ENCODE data around the gene IFNA6. TPM values are rescaled to one million over a fixed set of nuclear protein-coding genes. Genes with fewer than 3 reads are reported as not detected.
"Not testable (repeated sequence)": the region's sequence is repeated elsewhere in the genome, so short reads cannot be mapped to it uniquely, and the experiment has no call there.

IFNA6 gene
- total RNA-seq, 1 donor from 2014 or later: not detected

- H3K9ac ChIP-seq (ENCODE audit: low read depth in 1 of 3, low read length in 3 of 3): no peak within 1 kb of the TSS
- H3K36me3 ChIP-seq (ENCODE audit: control insufficient read depth in 3 of 3, insufficient read depth in 3 of 3, low read length in 3 of 3): no peaks in the 10 kb centered on the region
- H3K4me3 ChIP-seq (ENCODE audit: low read length in 3 of 3): no peak within 1 kb of the TSS
- H3K27me3 ChIP-seq (ENCODE audit: control insufficient read depth in 3 of 3, insufficient read depth in 3 of 3, low read length in 3 of 3): peaks cover 0 to 4% (median 0%) of the 10 kb centered on the region in 3 donors
- no peaks in the 10 kb centered on the region for H3K9me3 ChIP-seq (ENCODE audit: control insufficient read depth in 3 of 3, low read length in 3 of 3)
- H3K4me1 ChIP-seq (ENCODE audit: control insufficient read depth in 3 of 3, insufficient read depth in 3 of 3, low read length in 3 of 3): no peaks in the 10 kb centered on the region
- H3K27ac ChIP-seq (ENCODE audit: low read depth, low read length): no peak within 1 kb of the TSS
These were observed 17.3 kb upstream of the IFNA6 start, which contains the start of gene IFNA13 for GRCh38 chr9:21367957-21368356. TSS of gene IFNA13 (minus strand) at chr9:21368057. CDS start at chr9:21368010, 47 bp downstream.

- H3K27me3 ChIP-seq (ENCODE audit: control insufficient read depth in 3 of 3, insufficient read depth in 3 of 3, low read length in 3 of 3); H3K4me1 ChIP-seq (ENCODE audit: control insufficient read depth in 3 of 3, insufficient read depth in 3 of 3, low read length in 3 of 3); H3K9ac ChIP-seq (ENCODE audit: low read depth in 1 of 3, low read length in 3 of 3); H3K36me3 ChIP-seq (ENCODE audit: control insufficient read depth in 3 of 3, insufficient read depth in 3 of 3, low read length in 3 of 3); H3K4me3 ChIP-seq (ENCODE audit: low read length in 3 of 3); H3K27ac ChIP-seq (ENCODE audit: low read depth, low read length); H3K9me3 ChIP-seq (ENCODE audit: control insufficient read depth in 3 of 3, low read length in 3 of 3): not testable (repeated sequence)
These were observed 16.5 kb upstream of the IFNA6 start for GRCh38 chr9:21367169-21367568.

GRCh38 chr9:21362287-21362686, 11.6 kb upstream of the IFNA6 start:
- Histone ChIP-seq H3K9me3 (ENCODE audit: control insufficient read depth in 3 of 3, low read length in 3 of 3) (no peaks in the 10 kb centered on the region), H3K4me1 (ENCODE audit: control insufficient read depth in 3 of 3, insufficient read depth in 3 of 3, low read length in 3 of 3) (no peaks in the 10 kb centered on the region), H3K36me3 (ENCODE audit: control insufficient read depth in 3 of 3, insufficient read depth in 3 of 3, low read length in 3 of 3) (no peaks in the 10 kb centered on the region)

GRCh38 chr9:21357479-21358460, 7.1 kb upstream of the IFNA6 start:
- Histone ChIP-seq H3K27me3 (ENCODE audit: control insufficient read depth in 3 of 3, insufficient read depth in 3 of 3, low read length in 3 of 3) (no peaks in the 10 kb centered on the region), H3K9ac (ENCODE audit: low read depth in 1 of 3, low read length in 3 of 3) (no peak overlapping the region), H3K9me3 (ENCODE audit: control insufficient read depth in 3 of 3, low read length in 3 of 3) (no peaks in the 10 kb centered on the region), H3K27ac (ENCODE audit: low read depth, low read length) (no peak overlapping the region), H3K4me1 (ENCODE audit: control insufficient read depth in 3 of 3, insufficient read depth in 3 of 3, low read length in 3 of 3) (no peaks in the 10 kb centered on the region), H3K4me3 (ENCODE audit: low read length in 3 of 3) (no peak overlapping the region), H3K36me3 (ENCODE audit: control insufficient read depth in 3 of 3, insufficient read depth in 3 of 3, low read length in 3 of 3) (no peaks in the 10 kb centered on the region)

More at GRCh38 chr9:21362287-21362686, 11.6 kb upstream of the IFNA6 start:
- H3K27me3 ChIP-seq (ENCODE audit: control insufficient read depth in 3 of 3, insufficient read depth in 3 of 3, low read length in 3 of 3): peaks cover 0 to 4% (median 0%) of the 10 kb centered on the region in 3 donors
- H3K4me3 ChIP-seq (ENCODE audit: low read length in 3 of 3): no peak overlapping the region
- no peak overlapping the region for H3K9ac ChIP-seq (ENCODE audit: low read depth in 1 of 3, low read length in 3 of 3)
- H3K27ac ChIP-seq (ENCODE audit: low read depth, low read length): no peak overlapping the region

GRCh38 chr9:21348430-21348970, 2.2 kb downstream of the IFNA6 start:
- H3K36me3 ChIP-seq (ENCODE audit: control insufficient read depth in 3 of 3, insufficient read depth in 3 of 3, low read length in 3 of 3): no peaks in the 10 kb centered on the region
- H3K27ac ChIP-seq (ENCODE audit: low read depth, low read length): no peak overlapping the region
- no peak overlapping the region for H3K4me3 ChIP-seq (ENCODE audit: low read length in 3 of 3)
- H3K27me3 ChIP-seq (ENCODE audit: control insufficient read depth in 3 of 3, insufficient read depth in 3 of 3, low read length in 3 of 3): peaks cover 0 to 4% (median 4%) of the 10 kb centered on the region in 3 donors
- H3K9ac ChIP-seq (ENCODE audit: low read depth in 1 of 3, low read length in 3 of 3): no peak overlapping the region
- no peaks in the 10 kb centered on the region for H3K4me1 ChIP-seq (ENCODE audit: control insufficient read depth in 3 of 3, insufficient read depth in 3 of 3, low read length in 3 of 3)
- H3K9me3 ChIP-seq (ENCODE audit: control insufficient read depth in 3 of 3, low read length in 3 of 3): no peaks in the 10 kb centered on the region

- H3K4me1 ChIP-seq (ENCODE audit: control insufficient read depth in 3 of 3, insufficient read depth in 3 of 3, low read length in 3 of 3): no peaks in the 10 kb centered on the region
- no peak overlapping the region for H3K4me3 ChIP-seq (ENCODE audit: low read length in 3 of 3)
- no peaks in the 10 kb centered on the region for H3K9me3 ChIP-seq (ENCODE audit: control insufficient read depth in 3 of 3, low read length in 3 of 3)
- no peaks in the 10 kb centered on the region for H3K36me3 ChIP-seq (ENCODE audit: control insufficient read depth in 3 of 3, insufficient read depth in 3 of 3, low read length in 3 of 3)
- H3K27ac ChIP-seq (ENCODE audit: low read depth, low read length): no peak overlapping the region
- no peak overlapping the region for H3K9ac ChIP-seq (ENCODE audit: low read depth in 1 of 3, low read length in 3 of 3)
- H3K27me3 ChIP-seq (ENCODE audit: control insufficient read depth in 3 of 3, insufficient read depth in 3 of 3, low read length in 3 of 3): no peaks in the 10 kb centered on the region
These were observed 10.0 kb downstream of the IFNA6 start for GRCh38 chr9:21340735-21341134.

- peaks cover 22 to 32% (median 22%) of the 10 kb centered on the region in 3 donors for H3K4me1 ChIP-seq (ENCODE audit: control insufficient read depth in 3 of 3, insufficient read depth in 3 of 3, low read length in 3 of 3)
- no peak overlapping the region for H3K27ac ChIP-seq (ENCODE audit: low read depth, low read length)
These were observed 14.2 kb downstream of the IFNA6 start for GRCh38 chr9:21336457-21336856.

GRCh38 chr9:21334701-21335632, 15.7 kb downstream of the IFNA6 start, which contains the start of gene KLHL9:
TSS of gene KLHL9 (minus strand) at chr9:21335404. CDS start at chr9:21334859, 545 bp downstream.
- H3K4me3 ChIP-seq (ENCODE audit: low read length in 3 of 3): peak within 1 kb of the TSS; percentile 88 to 99 (median 92)
- H3K4me1 ChIP-seq (ENCODE audit: control insufficient read depth in 3 of 3, insufficient read depth in 3 of 3, low read length in 3 of 3): peaks cover 27 to 37% (median 32%) of the 10 kb centered on the region in 3 donors
- peak within 1 kb of the TSS; percentile 98 to 99 (median 98) for H3K9ac ChIP-seq (ENCODE audit: low read depth in 1 of 3, low read length in 3 of 3)
- peak within 1 kb of the TSS; percentile 93 for H3K27ac ChIP-seq (ENCODE audit: low read depth, low read length)
- H3K9me3 ChIP-seq (ENCODE audit: control insufficient read depth in 3 of 3, low read length in 3 of 3): no peaks in the 10 kb centered on the region
- H3K27me3 ChIP-seq (ENCODE audit: control insufficient read depth in 3 of 3, insufficient read depth in 3 of 3, low read length in 3 of 3): no peaks in the 10 kb centered on the region
- H3K36me3 ChIP-seq (ENCODE audit: control insufficient read depth in 3 of 3, insufficient read depth in 3 of 3, low read length in 3 of 3): peaks cover 0 to 5% (median 3%) of the 10 kb centered on the region in 3 donors

More at GRCh38 chr9:21336457-21336856, 14.2 kb downstream of the IFNA6 start:
- Histone ChIP-seq H3K36me3 (ENCODE audit: control insufficient read depth in 3 of 3, insufficient read depth in 3 of 3, low read length in 3 of 3) (peaks cover 0 to 5% (median 3%) of the 10 kb centered on the region in 3 donors), H3K9ac (ENCODE audit: low read depth in 1 of 3, low read length in 3 of 3) (no peak overlapping the region), H3K9me3 (ENCODE audit: control insufficient read depth in 3 of 3, low read length in 3 of 3) (no peaks in the 10 kb centered on the region), H3K4me3 (ENCODE audit: low read length in 3 of 3) (no peak overlapping the region), H3K27me3 (ENCODE audit: control insufficient read depth in 3 of 3, insufficient read depth in 3 of 3, low read length in 3 of 3) (no peaks in the 10 kb centered on the region)

GRCh38 chr9:21333226-21333625, 17.5 kb downstream of the IFNA6 start:
- peaks cover 27 to 38% (median 35%) of the 10 kb centered on the region in 3 donors for H3K4me1 ChIP-seq (ENCODE audit: control insufficient read depth in 3 of 3, insufficient read depth in 3 of 3, low read length in 3 of 3)

More at GRCh38 chr9:21333226-21333625, 17.5 kb downstream of the IFNA6 start:
- Histone ChIP-seq H3K9ac (ENCODE audit: low read depth in 1 of 3, low read length in 3 of 3) (no peak overlapping the region), H3K27me3 (ENCODE audit: control insufficient read depth in 3 of 3, insufficient read depth in 3 of 3, low read length in 3 of 3) (no peaks in the 10 kb centered on the region), H3K9me3 (ENCODE audit: control insufficient read depth in 3 of 3, low read length in 3 of 3) (no peaks in the 10 kb centered on the region), H3K36me3 (ENCODE audit: control insufficient read depth in 3 of 3, insufficient read depth in 3 of 3, low read length in 3 of 3) (peaks cover 0 to 5% (median 3%) of the 10 kb centered on the region in 3 donors), H3K27ac (ENCODE audit: low read depth, low read length) (no peak overlapping the region), H3K4me3 (ENCODE audit: low read length in 3 of 3) (peak overlapping the region; percentile 2 to 99 (median 92))
